GM18873 (cell line): ENCODE results near the gene OLIG1.

Source experiments
- ATAC-seq: cut with Tn5 transposase; IDR thresholded peaks from one replicate; pipeline ENCODE4 v1.9.1; 2021; ENCODE audit warnings: mild to moderate bottlenecking, moderate library complexity, moderate number of reproducible peaks; ENCODE audit not compliant: unreplicated experiment, low FRiP score

Gene OLIG1

GRCh38 chr21:33030633-33031032, 39.3 kb upstream of the OLIG1 start:
- no peak for ATAC-seq

- ATAC-seq: no peak
Observed at GRCh38 chr21:33031152-33031911, 38.6 kb upstream of the OLIG1 start.

GRCh38 chr21:33032434-33033047, 37.4 kb upstream of the OLIG1 start:
- ATAC-seq: no peak

GRCh38 chr21:33033094-33033951, 36.6 kb upstream of the OLIG1 start:
- no peak for ATAC-seq

GRCh38 chr21:33033961-33034413, 36.0 kb upstream of the OLIG1 start:
- no peak for ATAC-seq

GRCh38 chr21:33035147-33035546, 34.8 kb upstream of the OLIG1 start:
- no peak for ATAC-seq

GRCh38 chr21:33036430-33037162, 33.3 kb upstream of the OLIG1 start:
- no peak for ATAC-seq

GRCh38 chr21:33037501-33037900, 32.4 kb upstream of the OLIG1 start:
- ATAC-seq: no peak

GRCh38 chr21:33039536-33039935, 30.4 kb upstream of the OLIG1 start:
- ATAC-seq: no peak

- ATAC-seq: no peak
Observed at GRCh38 chr21:33040215-33040614, 29.7 kb upstream of the OLIG1 start.

GRCh38 chr21:33041981-33042380, 28.0 kb upstream of the OLIG1 start:
- no peak for ATAC-seq

GRCh38 chr21:33042812-33043211, 27.1 kb upstream of the OLIG1 start:
- ATAC-seq: no peak

GRCh38 chr21:33046455-33046854, 23.5 kb upstream of the OLIG1 start:
- ATAC-seq: no peak

GRCh38 chr21:33047231-33047630, 22.7 kb upstream of the OLIG1 start:
- ATAC-seq: no peak

- ATAC-seq: no peak
Observed at GRCh38 chr21:33051925-33052324, 18.0 kb upstream of the OLIG1 start.

- ATAC-seq: no peak
Observed at GRCh38 chr21:33053951-33054350, 16.0 kb upstream of the OLIG1 start.

- no peak for ATAC-seq
Observed at GRCh38 chr21:33055991-33056390, 13.9 kb upstream of the OLIG1 start.

- no peak for ATAC-seq
Observed at GRCh38 chr21:33057385-33057940, 12.5 kb upstream of the OLIG1 start.

GRCh38 chr21:33058527-33058926, 11.4 kb upstream of the OLIG1 start:
- ATAC-seq: no peak

- no peak for ATAC-seq
Observed at GRCh38 chr21:33058957-33059356, 11.0 kb upstream of the OLIG1 start.
